Natural killer cell (primary cell): ENCODE measurements around the gene JAK3. TPM values are rescaled to one million over a fixed set of nuclear protein-coding genes. Genes with fewer than 3 reads are reported as not detected.

ENCODE experiments used
- ATAC-seq, 3 donors: fragments of 150-1000 bp in 2 of 3; fragments of 200-7000 bp in 1 of 3; cut with Tn5 transposase; 1 replicate in 1 of 3; 2 replicates in 2 of 3; pipeline ENCODE4 v1.10.0; 2021; ENCODE audit warnings: mild to moderate bottlenecking in 2 of 3, moderate library complexity in 2 of 3
- DNase-seq, 2 donors: peaks; one replicate each; pipeline versions ENCODE4 v3.0.0 to v3.0.0-alpha.2; 2013 to 2021; ENCODE audit warnings: mixed read lengths in 1 of 2
- H3K27ac ChIP-seq: one replicate; pipeline ENCODE4 v1.5.1; 2013; ENCODE audit warnings: mild to moderate bottlenecking, low read length
- H3K27me3 ChIP-seq: one replicate; pipeline ENCODE4 v1.6.1; 2013; ENCODE audit warnings: low read length; ENCODE audit not compliant: control insufficient read depth, insufficient read depth
- H3K36me3 ChIP-seq: one replicate; pipeline ENCODE4 v1.6.1; 2013; ENCODE audit warnings: low read length; ENCODE audit not compliant: control insufficient read depth, insufficient read depth
- H3K4me1 ChIP-seq: one replicate; pipeline ENCODE4 v1.6.1; 2013; ENCODE audit warnings: low read length; ENCODE audit not compliant: control insufficient read depth, insufficient read depth
- H3K4me3 ChIP-seq: one replicate; pipeline ENCODE4 v1.5.1; 2013; ENCODE audit warnings: low read length
- H3K9me3 ChIP-seq: one replicate; pipeline ENCODE4 v1.6.1; 2013; ENCODE audit warnings: low read length; ENCODE audit not compliant: control insufficient read depth, insufficient read depth
- H3K27ac Mint-ChIP-seq, 2 donors: one replicate each; pipeline ENCODE4 v1.8.0; 2022; ENCODE audit warnings: mild to moderate bottlenecking in 2 of 2, mixed read lengths in 2 of 2, moderate library complexity in 1 of 2
- H3K27me3 Mint-ChIP-seq, 2 donors: one replicate each; pipeline ENCODE4 v1.8.0; 2022; ENCODE audit warnings: low read depth in 2 of 2, mixed read lengths in 2 of 2
- H3K36me3 Mint-ChIP-seq: one replicate; pipeline ENCODE4 v1.8.0; 2022; ENCODE audit warnings: mixed read lengths
- H3K4me1 Mint-ChIP-seq, 2 donors: one replicate each; pipeline ENCODE4 v1.8.0; 2022; ENCODE audit warnings: mixed read lengths in 2 of 2
- H3K4me3 Mint-ChIP-seq: one replicate; pipeline ENCODE4 v1.8.0; 2022; ENCODE audit warnings: mild to moderate bottlenecking, moderate library complexity, mixed read lengths
- H3K9me3 Mint-ChIP-seq, 2 donors: one replicate each; pipeline ENCODE4 v1.8.0; 2022; ENCODE audit warnings: mixed read lengths in 2 of 2
- WGBS: methylation state at CpG from one replicate; pipeline ENCODE4 v1.1.7; 2013; ENCODE audit warnings: missing lambda C conversion rate; ENCODE audit not compliant: insufficient coverage; 5-methylcytosine and 5-hydroxymethylcytosine counted together
- intact Hi-C: fragments of 100-400 bp; cut with micrococcal nuclease; formaldehyde crosslinking; loops from one replicate; pipeline ENCODE4 v1.14.2; 2022
- total RNA-seq, 4 donors: library from RNA; stranded (reverse); fragments of 120-200 nt in 1 of 4; gene quantifications; one replicate each; pipeline versions ENCODE4 v1.2.3 to v1.2.4, GENCODE V29; 2013 to 2022
- TF ChIP-seq, protein P1 (sequence below): fragments of 200-600 bp; IDR thresholded peaks from one replicate; pipeline ENCODE4 v1.8.0; 2022; ENCODE audit warnings: antibody characterized with exemption

JAK3 gene
- total RNA-seq, 3 donors from 2014 or later (not counting 1 experiment from before 2014, with no cell fraction given), result 72.1 to 105 (median 96.1) TPM

DNA sequence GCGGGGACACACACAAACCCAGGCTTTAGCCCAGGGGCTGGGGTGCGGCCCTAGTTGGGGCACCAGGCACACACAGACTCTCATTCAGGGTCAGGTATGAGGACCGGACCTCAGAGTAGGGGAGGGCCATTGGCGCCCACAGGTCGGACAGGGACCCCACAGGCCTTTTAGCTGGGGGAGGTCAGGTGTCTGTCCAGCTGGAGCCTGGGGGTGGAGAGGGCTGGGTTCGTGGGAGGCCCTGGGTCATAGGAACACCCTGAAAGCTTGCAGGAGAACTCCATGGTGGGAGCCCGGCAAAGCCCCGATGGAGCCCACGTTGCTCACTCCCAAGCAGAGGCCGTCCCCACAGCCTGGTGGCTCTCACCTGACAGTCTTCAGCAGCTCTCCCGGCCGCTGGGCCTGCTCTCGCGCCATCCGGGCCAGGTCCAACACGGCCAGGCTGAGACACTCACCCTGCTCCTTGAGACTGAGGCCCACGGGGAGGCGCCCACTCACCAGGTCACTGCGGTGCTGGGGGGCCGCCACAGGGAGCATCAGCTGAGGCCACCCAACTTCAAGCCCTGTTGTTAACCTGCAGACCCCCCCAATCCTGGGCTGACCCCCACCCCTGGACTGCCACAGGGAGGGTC is 5.0 kb downstream of the JAK3 start:
- H3K4me3 Mint-ChIP-seq, result no peak overlapping the region
- H3K36me3 Mint-ChIP-seq, result peaks cover 4% of the 10 kb centered on the region
- peaks cover 6 to 44% of the 10 kb centered on the region in 2 donors for H3K4me1 Mint-ChIP-seq
- H3K4me3 ChIP-seq, result no peak overlapping the region
- no peaks in the 10 kb centered on the region for H3K27me3 Mint-ChIP-seq
- H3K9me3 ChIP-seq, result no peaks in the 10 kb centered on the region
- H3K4me1 ChIP-seq, result peaks cover 49% of the 10 kb centered on the region
- ATAC-seq, result no peak
- WGBS, result 95% methylated on average over 20 of the region's 20 CpGs
- peaks cover 56% of the 10 kb centered on the region for H3K36me3 ChIP-seq
- intact Hi-C loops, result no loop called here
- no peaks in the 10 kb centered on the region for H3K9me3 Mint-ChIP-seq
- TF ChIP-seq, protein P1, sequence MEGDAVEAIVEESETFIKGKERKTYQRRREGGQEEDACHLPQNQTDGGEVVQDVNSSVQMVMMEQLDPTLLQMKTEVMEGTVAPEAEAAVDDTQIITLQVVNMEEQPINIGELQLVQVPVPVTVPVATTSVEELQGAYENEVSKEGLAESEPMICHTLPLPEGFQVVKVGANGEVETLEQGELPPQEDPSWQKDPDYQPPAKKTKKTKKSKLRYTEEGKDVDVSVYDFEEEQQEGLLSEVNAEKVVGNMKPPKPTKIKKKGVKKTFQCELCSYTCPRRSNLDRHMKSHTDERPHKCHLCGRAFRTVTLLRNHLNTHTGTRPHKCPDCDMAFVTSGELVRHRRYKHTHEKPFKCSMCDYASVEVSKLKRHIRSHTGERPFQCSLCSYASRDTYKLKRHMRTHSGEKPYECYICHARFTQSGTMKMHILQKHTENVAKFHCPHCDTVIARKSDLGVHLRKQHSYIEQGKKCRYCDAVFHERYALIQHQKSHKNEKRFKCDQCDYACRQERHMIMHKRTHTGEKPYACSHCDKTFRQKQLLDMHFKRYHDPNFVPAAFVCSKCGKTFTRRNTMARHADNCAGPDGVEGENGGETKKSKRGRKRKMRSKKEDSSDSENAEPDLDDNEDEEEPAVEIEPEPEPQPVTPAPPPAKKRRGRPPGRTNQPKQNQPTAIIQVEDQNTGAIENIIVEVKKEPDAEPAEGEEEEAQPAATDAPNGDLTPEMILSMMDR, result no peak
- H3K27me3 ChIP-seq, result no peaks in the 10 kb centered on the region
- no peak overlapping the region for H3K27ac Mint-ChIP-seq
- H3K27ac ChIP-seq, result no peak overlapping the region
- no peak for DNase-seq

DNA sequence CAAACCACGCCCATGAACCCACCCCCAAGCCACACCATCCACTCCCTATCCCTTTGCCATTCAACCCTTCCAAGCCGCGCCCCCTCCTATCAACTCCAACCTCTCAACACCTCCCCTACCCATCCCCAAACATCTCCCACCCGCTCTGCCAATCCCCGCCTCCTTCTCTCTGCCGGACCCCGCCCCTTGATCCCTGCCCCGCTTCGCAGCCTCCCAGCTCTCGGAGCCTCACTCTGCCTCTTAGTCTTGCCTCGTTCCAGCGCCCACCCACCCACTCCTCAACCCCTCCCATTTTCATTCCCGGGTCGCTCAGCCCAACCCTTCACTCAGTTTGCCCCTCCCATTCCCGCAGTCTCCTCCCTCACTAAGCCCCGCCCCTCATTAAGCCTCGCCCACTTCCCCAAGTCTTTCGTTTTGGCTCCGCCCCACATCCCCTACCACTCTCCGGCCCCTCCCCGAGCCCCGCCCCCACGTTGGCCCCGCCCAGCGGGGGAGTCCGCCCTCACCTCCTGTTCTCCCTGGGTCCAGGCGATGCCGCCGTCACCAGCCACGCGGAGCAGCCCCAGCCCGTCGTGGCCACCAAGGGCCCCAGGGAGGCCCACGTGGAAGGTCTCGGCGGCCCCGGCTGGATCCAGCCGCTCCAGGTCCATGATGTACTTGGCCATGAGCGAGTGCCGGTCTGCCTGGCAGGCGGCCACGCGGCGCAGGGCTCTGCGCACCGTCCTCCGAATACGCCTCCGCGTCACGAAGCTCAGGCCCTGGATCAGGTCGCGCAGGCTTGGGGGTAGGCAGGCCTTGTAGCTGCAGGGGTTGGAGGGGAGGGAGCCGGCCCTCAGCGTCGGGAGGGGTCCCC is 5.7 kb downstream of the JAK3 start:
- Histone ChIP-seq H3K36me3 (peaks cover 62% of the 10 kb centered on the region), H3K27me3 (no peaks in the 10 kb centered on the region), H3K4me3 (no peak overlapping the region), H3K27ac (no peak overlapping the region), H3K9me3 (no peaks in the 10 kb centered on the region), H3K4me1 (peaks cover 42% of the 10 kb centered on the region)
- Mint-ChIP-seq H3K9me3 (no peaks in the 10 kb centered on the region), H3K4me3 (no peak overlapping the region), H3K27me3 (no peaks in the 10 kb centered on the region), H3K36me3 (peaks cover 5% of the 10 kb centered on the region), H3K27ac (peak overlapping the region in 1 of 2 donors; percentile 33), H3K4me1 (peaks cover 6 to 41% of the 10 kb centered on the region in 2 donors)
- peak in 1 of 2 donors; percentile 74 for DNase-seq
- ATAC-seq, result peak in 2 of 3 donors; percentile 48 to 57
- 95% methylated on average over 52 of the region's 56 CpGs for WGBS
- TF ChIP-seq, protein P1, result no peak
- intact Hi-C loops, result no loop called here

DNA sequence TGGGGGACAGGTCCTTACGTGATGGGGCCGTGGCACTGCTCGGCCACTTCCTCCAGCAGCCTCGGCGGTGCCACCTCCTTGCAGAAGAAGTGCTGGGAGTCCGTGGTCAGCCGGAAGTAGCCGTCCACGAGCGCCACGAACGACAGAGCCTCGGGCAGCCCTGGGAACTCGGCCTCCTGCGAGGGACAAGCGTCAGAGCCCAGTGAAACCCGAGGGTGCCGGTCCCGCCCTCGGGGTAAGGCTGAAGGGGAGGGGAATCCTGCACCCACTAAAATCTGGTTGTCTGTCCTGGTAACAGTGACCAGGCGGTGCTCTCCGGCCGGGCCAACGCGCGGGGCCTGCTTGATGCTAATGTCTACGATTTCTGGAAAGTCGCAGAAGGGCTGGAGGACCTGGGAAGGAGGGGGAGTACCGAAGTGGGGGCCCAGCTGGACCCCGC is 6.4 kb downstream of the JAK3 start:
- Mint-ChIP-seq H3K27ac (peak overlapping the region; percentile 33 to 45), H3K4me3 (no peak overlapping the region), H3K9me3 (no peaks in the 10 kb centered on the region), H3K4me1 (peaks cover 6 to 43% of the 10 kb centered on the region in 2 donors), H3K27me3 (no peaks in the 10 kb centered on the region), H3K36me3 (peaks cover 10% of the 10 kb centered on the region)
- Histone ChIP-seq H3K27me3 (no peaks in the 10 kb centered on the region), H3K36me3 (peaks cover 67% of the 10 kb centered on the region), H3K9me3 (no peaks in the 10 kb centered on the region), H3K27ac (no peak overlapping the region), H3K4me1 (peaks cover 36% of the 10 kb centered on the region), H3K4me3 (no peak overlapping the region)
- WGBS, result 94% methylated on average over 29 of the region's 30 CpGs
- DNase-seq, result no peak
- ATAC-seq, result no peak
- intact Hi-C loops, result no loop called here
- TF ChIP-seq, protein P1, result no peak
